ENCODE results near the gene SLC17A9.
A peak's percentile ranks its signal among the peaks of the same experiment; 100 is the strongest.

SLC17A9 gene

DNA sequence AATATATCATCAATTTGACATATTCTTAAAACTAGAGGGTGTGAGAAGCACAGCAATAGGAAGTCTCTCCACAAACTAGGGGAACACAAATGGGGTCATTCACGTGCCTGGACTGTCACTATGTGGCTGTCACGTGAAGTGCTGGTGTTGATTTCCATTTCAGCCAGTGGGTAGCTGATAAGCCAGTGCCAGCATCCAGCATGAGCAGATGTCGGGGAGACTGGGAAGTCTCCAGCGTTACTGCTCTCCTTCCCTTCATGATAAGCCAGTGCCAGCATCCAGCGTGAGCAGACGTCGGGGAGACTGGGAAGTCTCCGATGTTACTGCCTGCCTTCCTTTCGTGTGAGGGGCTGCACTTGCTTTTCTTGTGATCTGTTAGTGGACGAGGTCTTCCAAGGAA is 5.6 kb upstream of the SLC17A9 start:
- Histone ChIP-seq H3K27ac (ENCODE audit: low read depth, low read length) (no peak overlapping the region), H3K4me1 (ENCODE audit: control insufficient read depth in 5 of 5, insufficient read depth in 5 of 5, low read length in 5 of 5) (peaks cover 0 to 5% (median under 1%) of the 10 kb centered on the region in 5 donors), H3K4me3 (ENCODE audit: low read depth in 1 of 5, low read length in 5 of 5) (no peak overlapping the region), H3K9ac (ENCODE audit: low read length in 5 of 5) (no peak overlapping the region), H3K36me3 (ENCODE audit: control insufficient read depth in 5 of 5, insufficient read depth in 5 of 5, low read length in 5 of 5) (peaks cover 14 to 83% (median 72%) of the 10 kb centered on the region in 5 donors), H3K27me3 (ENCODE audit: control insufficient read depth in 5 of 5, insufficient read depth in 4 of 5, low read length in 5 of 5) (no peaks in the 10 kb centered on the region), H3K9me3 (ENCODE audit: control insufficient read depth in 5 of 5, low read length in 5 of 5) (peaks cover 0 to 5% (median 0%) of the 10 kb centered on the region in 5 donors)

DNA sequence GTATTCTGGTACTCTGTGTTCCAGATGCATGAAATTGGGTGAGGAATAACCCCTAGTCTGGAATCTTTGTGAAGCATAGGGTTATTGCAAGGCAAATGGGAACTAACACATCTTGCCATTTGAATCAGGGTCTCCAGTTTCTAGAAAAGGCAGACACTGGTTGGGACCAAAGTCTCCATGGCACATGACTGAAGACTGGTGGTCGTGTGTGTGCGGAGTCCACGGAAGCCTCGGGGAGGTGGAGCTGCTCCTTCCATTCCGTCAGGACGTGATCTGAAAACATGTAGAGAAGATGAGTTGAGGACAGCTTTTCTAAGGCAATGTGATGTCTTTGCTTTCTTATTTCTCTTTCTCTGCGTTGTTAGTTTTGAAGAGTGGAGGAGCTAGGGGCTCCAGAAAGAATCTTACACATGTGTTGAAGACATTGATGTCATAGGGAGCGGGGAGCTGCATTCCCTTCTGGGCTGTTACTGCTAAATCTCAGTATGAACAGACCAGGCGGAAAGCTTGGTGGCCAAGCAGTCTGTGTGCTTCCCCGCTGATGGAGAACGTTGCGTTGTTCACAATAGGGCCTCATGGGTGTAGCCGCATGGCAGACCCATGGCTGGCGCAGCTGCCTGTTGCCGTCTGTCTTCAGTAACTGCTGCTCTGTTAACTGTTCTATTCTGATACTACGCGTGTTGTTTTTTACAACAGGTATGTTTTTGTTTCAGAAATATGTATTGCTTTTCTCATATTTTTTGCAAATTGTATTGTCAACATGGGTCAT is 4.8 kb upstream of the SLC17A9 start:
- Histone ChIP-seq H3K27me3 (ENCODE audit: control insufficient read depth in 5 of 5, insufficient read depth in 4 of 5, low read length in 5 of 5) (no peaks in the 10 kb centered on the region), H3K4me1 (ENCODE audit: control insufficient read depth in 5 of 5, insufficient read depth in 5 of 5, low read length in 5 of 5) (peaks cover 0 to 8% (median 8%) of the 10 kb centered on the region in 5 donors), H3K4me3 (ENCODE audit: low read depth in 1 of 5, low read length in 5 of 5) (no peak overlapping the region), H3K9ac (ENCODE audit: low read length in 5 of 5) (no peak overlapping the region), H3K36me3 (ENCODE audit: control insufficient read depth in 5 of 5, insufficient read depth in 5 of 5, low read length in 5 of 5) (peaks cover 14 to 76% (median 72%) of the 10 kb centered on the region in 5 donors), H3K9me3 (ENCODE audit: control insufficient read depth in 5 of 5, low read length in 5 of 5) (peaks cover 0 to 5% (median 0%) of the 10 kb centered on the region in 5 donors), H3K27ac (ENCODE audit: low read depth, low read length) (no peak overlapping the region)

DNA sequence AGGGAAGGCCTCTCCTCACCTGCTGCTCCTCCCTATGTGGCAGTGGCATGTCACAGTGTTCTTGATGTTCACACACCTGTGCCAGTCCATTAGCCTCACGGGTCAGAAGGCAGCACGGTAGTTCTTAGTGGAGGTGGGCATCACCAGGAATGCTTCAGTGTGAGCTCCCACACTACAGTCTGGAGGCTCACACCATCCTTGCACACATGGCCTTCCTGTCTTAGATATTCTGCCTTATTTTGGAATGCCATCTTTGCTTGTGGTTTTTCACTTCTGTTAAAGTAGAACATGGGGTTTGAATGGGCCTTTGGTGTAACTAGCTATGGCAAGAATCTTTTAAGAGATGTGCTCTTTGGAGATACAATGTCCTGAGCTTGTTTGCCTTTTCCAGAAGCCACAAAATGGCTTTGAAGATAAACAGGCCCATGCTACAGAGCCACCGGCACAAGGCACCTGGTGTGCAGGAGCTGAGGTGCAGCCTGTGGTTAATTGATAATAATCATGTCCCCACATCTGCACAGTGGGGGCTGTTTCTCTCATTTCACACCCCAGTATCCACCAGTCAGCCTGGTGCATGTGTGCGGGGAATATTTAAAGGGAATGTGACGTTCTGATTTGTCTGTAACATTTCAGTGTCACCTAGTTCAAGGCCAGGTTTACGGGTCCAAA is 3.2 kb upstream of the SLC17A9 start:
- H3K36me3 ChIP-seq (ENCODE audit: control insufficient read depth in 5 of 5, insufficient read depth in 5 of 5, low read length in 5 of 5), result peaks cover 10 to 60% (median 58%) of the 10 kb centered on the region in 5 donors
- H3K27me3 ChIP-seq (ENCODE audit: control insufficient read depth in 5 of 5, insufficient read depth in 4 of 5, low read length in 5 of 5), result no peaks in the 10 kb centered on the region
- no peak overlapping the region for H3K27ac ChIP-seq (ENCODE audit: low read depth, low read length)
- H3K4me3 ChIP-seq (ENCODE audit: low read depth in 1 of 5, low read length in 5 of 5), result no peak overlapping the region
- H3K9me3 ChIP-seq (ENCODE audit: control insufficient read depth in 5 of 5, low read length in 5 of 5), result peaks cover 0 to 5% (median 0%) of the 10 kb centered on the region in 5 donors
- peaks cover 2 to 24% (median 23%) of the 10 kb centered on the region in 5 donors for H3K4me1 ChIP-seq (ENCODE audit: control insufficient read depth in 5 of 5, insufficient read depth in 5 of 5, low read length in 5 of 5)
- H3K9ac ChIP-seq (ENCODE audit: low read length in 5 of 5), result no peak overlapping the region

DNA sequence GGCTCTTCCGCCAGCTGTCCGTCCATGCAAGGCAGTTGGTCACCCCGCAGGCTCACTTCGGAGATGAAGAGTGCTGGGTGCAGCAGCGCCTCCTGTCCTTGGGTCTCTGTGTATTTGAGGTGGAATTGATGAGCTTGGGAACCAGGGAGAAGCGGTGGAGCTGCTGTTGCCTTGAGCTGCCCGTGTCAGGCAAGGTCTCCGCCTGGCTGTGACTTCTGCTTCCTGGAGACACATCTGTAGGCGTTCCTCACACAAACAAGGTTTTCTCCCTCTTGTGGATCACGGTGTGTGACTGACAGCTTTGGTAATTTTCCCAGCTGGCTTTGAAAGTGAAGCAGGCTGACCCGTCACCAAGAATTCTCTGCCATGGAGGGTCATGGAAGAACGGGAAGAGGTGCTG is 2.5 kb upstream of the SLC17A9 start:
- Histone ChIP-seq H3K27me3 (ENCODE audit: control insufficient read depth in 5 of 5, insufficient read depth in 4 of 5, low read length in 5 of 5) (no peaks in the 10 kb centered on the region), H3K4me3 (ENCODE audit: low read depth in 1 of 5, low read length in 5 of 5) (no peak overlapping the region), H3K36me3 (ENCODE audit: control insufficient read depth in 5 of 5, insufficient read depth in 5 of 5, low read length in 5 of 5) (peaks cover 7 to 53% (median 51%) of the 10 kb centered on the region in 5 donors), H3K4me1 (ENCODE audit: control insufficient read depth in 5 of 5, insufficient read depth in 5 of 5, low read length in 5 of 5) (peaks cover 2 to 30% (median 28%) of the 10 kb centered on the region in 5 donors), H3K9me3 (ENCODE audit: control insufficient read depth in 5 of 5, low read length in 5 of 5) (peaks cover 0 to 5% (median 0%) of the 10 kb centered on the region in 5 donors), H3K9ac (ENCODE audit: low read length in 5 of 5) (no peak overlapping the region), H3K27ac (ENCODE audit: low read depth, low read length) (no peak overlapping the region)

DNA sequence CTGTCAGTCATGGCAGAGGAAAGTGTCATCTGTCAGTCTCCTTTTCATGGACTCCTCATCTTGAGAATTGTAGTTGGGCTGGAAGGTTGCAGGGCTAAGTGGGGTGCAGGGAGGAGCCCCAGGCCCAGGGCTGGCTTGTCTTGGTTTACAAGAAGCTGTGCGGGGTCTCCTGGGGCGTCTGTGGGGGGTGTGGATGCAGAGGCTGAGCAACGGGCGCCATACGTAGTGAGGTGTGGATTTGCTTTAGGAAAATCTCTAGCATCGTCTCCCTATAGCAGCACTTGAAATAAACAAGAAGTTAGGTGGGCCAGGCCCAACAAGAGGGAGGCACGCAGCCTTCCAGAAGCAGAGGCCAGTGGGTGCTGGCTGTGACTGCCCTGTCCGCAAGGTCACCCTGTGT is 1.8 kb upstream of the SLC17A9 start:
- Histone ChIP-seq H3K4me1 (ENCODE audit: control insufficient read depth in 5 of 5, insufficient read depth in 5 of 5, low read length in 5 of 5) (peaks cover 2 to 34% (median 30%) of the 10 kb centered on the region in 5 donors), H3K36me3 (ENCODE audit: control insufficient read depth in 5 of 5, insufficient read depth in 5 of 5, low read length in 5 of 5) (peaks cover 7 to 45% (median 43%) of the 10 kb centered on the region in 5 donors)

DNA sequence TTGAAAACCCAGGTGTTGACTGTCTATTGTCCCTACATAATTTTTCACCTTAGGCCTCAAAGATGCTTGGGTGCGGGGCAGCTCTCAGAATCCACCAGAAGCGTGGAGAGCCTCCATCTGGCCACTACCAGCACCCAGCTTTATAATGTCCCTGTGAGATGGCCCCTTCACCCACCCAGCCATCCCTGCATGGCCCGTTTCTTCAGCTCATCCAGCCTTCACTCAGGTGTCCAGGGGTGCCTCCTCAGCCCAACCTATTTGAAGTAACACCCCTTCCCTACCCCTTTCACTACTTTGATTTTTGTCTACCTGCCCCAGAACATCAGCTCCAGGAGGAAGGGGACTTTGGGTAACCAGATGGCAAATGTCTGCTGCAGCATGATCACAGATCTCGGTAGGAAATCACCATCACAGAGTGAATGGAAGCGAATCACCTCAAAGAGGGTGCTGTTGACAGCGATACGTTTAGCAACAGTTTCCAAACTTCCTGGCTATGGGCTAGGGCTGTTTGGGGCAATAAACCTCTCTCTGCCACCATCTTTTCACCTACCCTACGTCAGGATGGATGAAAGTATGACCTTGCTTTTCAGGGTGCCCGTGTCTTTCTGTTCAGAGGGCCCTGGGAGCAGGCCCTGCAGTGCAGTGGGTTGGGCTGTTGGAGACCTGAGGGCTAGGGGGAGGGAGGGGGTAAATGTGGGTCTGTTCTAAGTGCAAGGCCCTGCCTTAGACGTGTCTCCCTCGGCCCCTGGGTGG is 1.2 kb upstream of the SLC17A9 start:
- Histone ChIP-seq H3K9me3 (ENCODE audit: control insufficient read depth in 5 of 5, low read length in 5 of 5) (peaks cover 0 to 5% (median 0%) of the 10 kb centered on the region in 5 donors), H3K27me3 (ENCODE audit: control insufficient read depth in 5 of 5, insufficient read depth in 4 of 5, low read length in 5 of 5) (no peaks in the 10 kb centered on the region), H3K36me3 (ENCODE audit: control insufficient read depth in 5 of 5, insufficient read depth in 5 of 5, low read length in 5 of 5) (peaks cover 7 to 40% (median 38%) of the 10 kb centered on the region in 5 donors), H3K27ac (ENCODE audit: low read depth, low read length) (no peak overlapping the region), H3K4me1 (ENCODE audit: control insufficient read depth in 5 of 5, insufficient read depth in 5 of 5, low read length in 5 of 5) (peaks cover 2 to 37% (median 33%) of the 10 kb centered on the region in 5 donors), H3K9ac (ENCODE audit: low read length in 5 of 5) (no peak overlapping the region), H3K4me3 (ENCODE audit: low read depth in 1 of 5, low read length in 5 of 5) (no peak overlapping the region)

More for the DNA sequence above, 1.8 kb upstream of the SLC17A9 start:
- Histone ChIP-seq H3K27me3 (ENCODE audit: control insufficient read depth in 5 of 5, insufficient read depth in 4 of 5, low read length in 5 of 5) (no peaks in the 10 kb centered on the region), H3K27ac (ENCODE audit: low read depth, low read length) (no peak overlapping the region), H3K4me3 (ENCODE audit: low read depth in 1 of 5, low read length in 5 of 5) (no peak overlapping the region), H3K9me3 (ENCODE audit: control insufficient read depth in 5 of 5, low read length in 5 of 5) (peaks cover 0 to 5% (median 0%) of the 10 kb centered on the region in 5 donors), H3K9ac (ENCODE audit: low read length in 5 of 5) (no peak overlapping the region)

DNA sequence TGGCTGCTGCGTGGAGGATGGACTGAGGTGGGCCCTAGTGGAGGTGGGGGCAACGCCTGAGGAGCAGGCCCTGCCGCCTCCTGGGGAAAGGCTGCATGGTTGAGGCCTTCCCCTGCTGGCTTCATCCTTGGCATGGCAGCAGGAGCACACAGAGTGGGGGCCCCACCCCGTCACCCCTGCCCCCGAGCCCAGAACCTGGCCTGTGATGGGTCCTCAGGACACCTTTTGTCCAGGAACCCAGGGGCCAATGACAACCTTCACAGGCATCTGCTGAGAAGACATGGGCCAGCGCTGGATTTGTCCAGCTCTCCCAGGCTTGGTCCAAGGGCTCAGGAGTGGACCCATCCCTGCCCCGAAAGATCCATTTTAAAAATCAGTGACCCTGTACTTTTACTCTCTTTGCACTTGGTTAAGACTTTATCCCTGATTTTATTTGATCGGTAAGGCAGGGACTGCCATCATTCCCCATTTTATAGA is 575 bp upstream of the SLC17A9 start:
- Histone ChIP-seq H3K27me3 (ENCODE audit: control insufficient read depth in 5 of 5, insufficient read depth in 4 of 5, low read length in 5 of 5) (no peaks in the 10 kb centered on the region), H3K9ac (ENCODE audit: low read length in 5 of 5) (peak overlapping the region in 3 of 5 donors; percentile 9 to 54 (median 39)), H3K4me3 (ENCODE audit: low read depth in 1 of 5, low read length in 5 of 5) (peak overlapping the region in 4 of 5 donors; percentile 13 to 57 (median 44))

DNA sequence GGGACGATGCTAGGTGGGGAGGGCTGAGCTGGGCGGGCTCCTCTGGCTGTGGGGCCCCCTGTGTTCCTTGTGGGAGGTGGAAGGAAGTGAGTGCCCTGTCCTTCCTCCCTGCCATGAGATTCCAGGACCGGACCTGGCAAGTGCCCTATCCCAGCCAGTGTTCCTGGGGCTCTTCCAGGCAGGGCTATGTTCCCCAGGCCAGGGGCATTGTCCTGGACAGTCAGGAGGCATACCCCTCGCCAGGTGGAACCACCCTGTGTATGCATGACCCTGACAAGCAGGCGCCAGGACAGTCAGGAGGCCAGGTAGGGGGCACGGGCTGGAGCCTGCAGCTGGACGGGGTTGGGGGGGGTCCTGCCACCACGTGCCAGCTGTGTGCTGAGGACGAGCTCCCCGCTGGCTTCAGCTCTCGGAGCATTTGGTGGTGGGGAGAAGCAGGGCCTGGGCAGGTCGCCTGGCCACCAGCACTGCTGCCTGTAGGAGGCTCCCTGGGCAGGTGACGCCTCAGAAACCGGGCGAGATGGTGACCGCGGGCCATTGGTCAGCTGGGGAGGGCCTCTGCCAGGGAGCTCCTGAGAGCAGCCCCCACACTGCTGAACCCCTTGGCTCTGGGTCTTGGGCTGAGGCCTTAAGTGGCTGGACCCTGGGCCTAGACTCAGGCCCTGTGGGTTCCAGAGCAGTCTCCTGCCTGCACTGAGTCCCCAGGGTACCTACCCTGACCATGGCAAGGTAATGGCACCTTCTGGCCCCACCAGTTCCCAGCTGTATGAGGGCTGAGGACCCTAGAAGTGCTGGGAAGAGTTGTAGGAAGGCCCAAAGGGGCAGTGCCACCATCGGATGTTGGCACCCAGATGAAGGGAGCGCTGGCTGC is 694 bp downstream of the SLC17A9 start:
- H3K4me1 ChIP-seq (ENCODE audit: control insufficient read depth in 5 of 5, insufficient read depth in 5 of 5, low read length in 5 of 5), result peaks cover 2 to 37% (median 33%) of the 10 kb centered on the region in 5 donors
- peaks cover 0 to 5% (median 0%) of the 10 kb centered on the region in 5 donors for H3K9me3 ChIP-seq (ENCODE audit: control insufficient read depth in 5 of 5, low read length in 5 of 5)
- peak overlapping the region; percentile 65 for H3K27ac ChIP-seq (ENCODE audit: low read depth, low read length)
- H3K27me3 ChIP-seq (ENCODE audit: control insufficient read depth in 5 of 5, insufficient read depth in 4 of 5, low read length in 5 of 5), result no peaks in the 10 kb centered on the region
- H3K9ac ChIP-seq (ENCODE audit: low read length in 5 of 5), result peak overlapping the region in 4 of 5 donors; percentile 8 to 53 (median 23)
- peak overlapping the region; percentile 29 to 57 (median 45) for H3K4me3 ChIP-seq (ENCODE audit: low read depth in 1 of 5, low read length in 5 of 5)
- peaks cover 3 to 30% (median 20%) of the 10 kb centered on the region in 5 donors for H3K36me3 ChIP-seq (ENCODE audit: control insufficient read depth in 5 of 5, insufficient read depth in 5 of 5, low read length in 5 of 5)

More for the DNA sequence above, 575 bp upstream of the SLC17A9 start:
- Histone ChIP-seq H3K27ac (ENCODE audit: low read depth, low read length) (no peak overlapping the region), H3K4me1 (ENCODE audit: control insufficient read depth in 5 of 5, insufficient read depth in 5 of 5, low read length in 5 of 5) (peaks cover 2 to 37% (median 33%) of the 10 kb centered on the region in 5 donors), H3K36me3 (ENCODE audit: control insufficient read depth in 5 of 5, insufficient read depth in 5 of 5, low read length in 5 of 5) (peaks cover 4 to 33% (median 31%) of the 10 kb centered on the region in 5 donors), H3K9me3 (ENCODE audit: control insufficient read depth in 5 of 5, low read length in 5 of 5) (peaks cover 0 to 5% (median 0%) of the 10 kb centered on the region in 5 donors)
